Spinal cord (tissue), 10 donors: ENCODE data around the gene FXYD3. TPM values are rescaled to one million over a fixed set of nuclear protein-coding genes. Genes with fewer than 3 reads are reported as not detected.
A peak's percentile ranks its signal among the peaks of the same experiment; 100 is the strongest.

Experiments
- DNase-seq, 6 donors: peaks; one replicate each; pipeline versions ENCODE4 v3.0.0 to v3.0.0-alpha.2; 2013 to 2015; ENCODE audit warnings: low spot score in 6 of 6, low read depth in 4 of 6
- H3K27ac ChIP-seq: one replicate; pipeline ENCODE4 v1.5.1; 2013; ENCODE audit warnings: low read depth, low read length, control low read depth
- H3K27me3 ChIP-seq: one replicate; pipeline ENCODE4 v1.6.1; 2013; ENCODE audit warnings: low read length; ENCODE audit not compliant: control insufficient read depth, insufficient read depth
- H3K36me3 ChIP-seq: one replicate; pipeline ENCODE4 v1.6.1; 2013; ENCODE audit warnings: low read length; ENCODE audit not compliant: control insufficient read depth, insufficient read depth
- H3K4me1 ChIP-seq: one replicate; pipeline ENCODE4 v1.6.1; 2013; ENCODE audit warnings: low read length; ENCODE audit not compliant: control insufficient read depth, insufficient read depth
- H3K4me3 ChIP-seq: one replicate; pipeline ENCODE4 v1.5.1; 2013; ENCODE audit warnings: low read depth, low read length, control low read depth
- H3K9me3 ChIP-seq: one replicate; pipeline ENCODE4 v1.6.1; 2013; ENCODE audit warnings: low read length; ENCODE audit not compliant: control insufficient read depth, insufficient read depth
- WGBS: methylation state at CpG from one replicate; pipeline ENCODE4 v1.1.5; 2013; ENCODE audit warnings: missing lambda C conversion rate; ENCODE audit not compliant: insufficient coverage; 5-methylcytosine and 5-hydroxymethylcytosine counted together
- polyA plus RNA-seq, 2 donors: library from polyadenylated mRNA; unstranded; fragments of 120-200 nt; gene quantifications; one replicate each; pipeline ENCODE4 v1.2.1, GENCODE V29; 2013; ENCODE audit not compliant: insufficient read length in 2 of 2
- total RNA-seq, 2 donors: library from RNA; depleted of rRNA in 1 of 2; stranded (reverse); fragments of 120-200 nt in 1 of 2; fragments of >200 nt in 1 of 2; gene quantifications; one replicate each; pipeline versions ENCODE4 v1.2.3 to v1.2.4, GENCODE V29; 2013 to 2014
- donor health status: healthy.

Gene FXYD3
- total and polyA plus RNA-seq, 4 donors, result 0.40 to 2.6 (median 1.1) TPM

DNA sequence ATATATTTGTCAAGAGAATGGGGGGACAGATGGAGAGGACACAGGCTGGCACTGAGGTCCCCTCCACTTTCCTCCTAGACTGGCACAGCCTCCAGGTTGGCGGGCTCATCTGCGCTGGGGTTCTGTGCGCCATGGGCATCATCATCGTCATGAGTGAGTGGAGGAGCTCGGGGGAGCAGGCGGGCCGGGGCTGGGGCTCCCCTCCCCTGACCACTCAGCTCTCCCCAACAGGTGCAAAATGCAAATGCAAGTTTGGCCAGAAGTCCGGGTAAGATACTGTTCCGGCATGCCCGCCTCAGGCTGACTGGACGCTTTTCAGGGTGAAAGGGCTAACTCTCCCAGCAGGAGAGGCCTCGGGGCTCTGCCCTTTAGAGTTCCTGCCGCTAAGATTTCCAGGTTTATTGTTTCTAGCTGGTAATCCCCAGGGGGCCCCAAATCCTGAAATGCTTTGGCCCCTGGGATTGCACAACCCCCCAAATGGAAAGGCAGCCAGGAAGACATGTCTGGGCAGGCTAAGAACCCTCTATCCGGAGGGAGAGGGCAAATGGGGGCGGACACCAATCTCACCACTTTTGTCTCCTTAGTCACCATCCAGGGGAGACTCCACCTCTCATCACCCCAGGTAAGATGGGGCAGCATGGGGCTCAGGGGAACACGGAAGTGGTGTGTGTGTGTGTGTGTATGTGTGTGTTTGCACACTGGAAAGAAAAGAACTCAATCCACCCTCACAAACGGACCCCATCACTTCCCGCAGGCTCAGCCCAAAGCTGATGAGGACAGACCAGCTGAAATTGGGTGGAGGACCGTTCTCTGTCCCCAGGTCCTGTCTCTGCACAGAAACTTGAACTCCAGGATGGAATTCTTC lies 7.3 kb downstream of the FXYD3 start:
- Histone ChIP-seq H3K4me3 (no peak overlapping the region), H3K27me3 (no peaks in the 10 kb centered on the region), H3K36me3 (peaks cover 10% of the 10 kb centered on the region), H3K27ac (peak overlapping the region; percentile 69), H3K4me1 (peaks cover 55% of the 10 kb centered on the region), H3K9me3 (no peaks in the 10 kb centered on the region)
- WGBS, result 73% methylated on average over 14 of the region's 19 CpGs
- no peak for DNase-seq

GRCh38 chr19:35123573-35123972 lies 8.0 kb downstream of the FXYD3 start:
- Histone ChIP-seq H3K9me3 (no peaks in the 10 kb centered on the region), H3K4me1 (peaks cover 56% of the 10 kb centered on the region), H3K27me3 (no peaks in the 10 kb centered on the region), H3K36me3 (peaks cover 10% of the 10 kb centered on the region), H3K4me3 (no peak overlapping the region), H3K27ac (peak overlapping the region; percentile 69)
- WGBS, result 86% methylated on average over 4 of the region's 5 CpGs
- DNase-seq, result no peak

- peak in 5 of 6 donors; percentile 84 to 98 (median 90) for DNase-seq
- 7% methylated on average over 42 of the region's 42 CpGs for WGBS
- H3K4me3 ChIP-seq, result peak overlapping the region; percentile 70
- H3K27ac ChIP-seq, result peak overlapping the region; percentile 82
- H3K9me3 ChIP-seq, result no peaks in the 10 kb centered on the region
- H3K4me1 ChIP-seq, result peaks cover 52% of the 10 kb centered on the region
- H3K36me3 ChIP-seq, result peaks cover 10% of the 10 kb centered on the region
- no peaks in the 10 kb centered on the region for H3K27me3 ChIP-seq
These were observed 8.8 kb downstream of the FXYD3 start for GRCh38 chr19:35124098-35125060.

DNA sequence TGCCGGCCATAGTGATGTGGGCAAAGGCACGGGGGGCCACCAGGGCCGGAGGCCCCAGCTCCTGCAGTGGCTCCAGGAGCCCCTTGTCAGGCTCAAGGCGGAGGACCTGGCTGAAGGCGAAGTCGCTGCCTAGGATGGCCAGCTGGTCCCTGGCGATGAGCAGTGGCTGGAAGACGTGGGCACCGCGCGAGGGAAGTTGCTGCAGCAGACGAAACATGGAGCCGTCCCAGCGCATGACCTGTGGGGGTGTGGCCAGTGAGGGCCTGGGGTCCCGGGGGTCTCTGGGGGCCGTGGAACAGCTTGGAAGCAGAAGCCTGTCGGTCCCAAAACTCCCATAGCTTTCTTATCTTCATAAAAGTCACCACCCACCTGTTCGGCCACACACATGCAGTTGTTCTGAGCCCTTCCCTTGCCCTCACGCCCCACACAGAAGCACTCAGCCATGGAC lies 9.7 kb downstream of the FXYD3 start:
- H3K36me3 ChIP-seq, result peaks cover 10% of the 10 kb centered on the region
- WGBS, result 96% methylated on average over 18 of the region's 19 CpGs
- peak overlapping the region; percentile 82 for H3K27ac ChIP-seq
- no peak overlapping the region for H3K4me3 ChIP-seq
- no peak for DNase-seq
- peaks cover 52% of the 10 kb centered on the region for H3K4me1 ChIP-seq
- no peaks in the 10 kb centered on the region for H3K27me3 ChIP-seq
- H3K9me3 ChIP-seq, result no peaks in the 10 kb centered on the region

DNA sequence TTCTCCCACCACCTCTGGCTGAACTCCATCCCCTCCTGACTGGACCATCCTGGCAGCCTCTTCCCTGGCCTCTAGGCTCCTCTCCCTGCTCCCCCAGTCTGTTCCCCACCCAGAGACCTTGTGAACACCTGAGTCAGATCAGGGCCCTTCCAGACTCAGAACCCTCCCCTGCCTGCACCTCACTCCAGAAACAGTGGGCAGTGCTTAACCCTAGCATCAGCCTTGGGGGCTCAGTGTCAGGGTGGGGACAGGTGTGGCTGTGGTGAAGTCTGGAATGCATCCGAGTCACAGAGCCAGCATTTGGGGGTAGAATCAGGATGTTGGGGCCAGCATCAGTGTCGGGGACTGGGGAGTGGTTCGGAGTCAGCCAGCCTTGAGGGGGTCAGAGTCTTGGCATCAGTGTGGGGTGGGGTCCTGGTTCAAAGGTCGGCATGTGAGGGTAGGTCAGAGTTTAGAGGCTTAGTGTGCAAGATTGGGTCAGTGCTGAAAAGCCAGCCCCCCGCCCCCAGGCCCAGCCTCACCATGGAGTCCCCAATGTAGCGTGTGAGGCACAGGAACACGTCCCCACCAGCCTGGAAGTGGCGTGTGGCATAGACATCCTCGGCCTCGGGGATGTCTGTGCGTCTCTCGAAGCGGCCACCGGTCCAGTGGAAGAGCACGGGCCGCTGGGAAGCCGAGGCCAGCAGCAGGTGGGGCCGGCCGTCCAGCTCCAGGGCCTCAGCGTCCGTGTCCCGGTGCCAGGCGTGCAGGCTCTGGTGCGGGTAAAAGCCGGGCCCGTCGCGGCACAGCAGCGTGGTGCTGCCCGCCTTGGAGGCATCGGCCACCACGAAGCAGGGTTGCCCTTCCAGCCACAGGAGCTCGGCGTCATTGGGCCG lies 10.4 kb downstream of the FXYD3 start:
- 93% methylated on average over 35 of the region's 35 CpGs for WGBS
- DNase-seq, result no peak
- no peak overlapping the region for H3K27ac ChIP-seq
- H3K4me1 ChIP-seq, result peaks cover 52% of the 10 kb centered on the region
- no peaks in the 10 kb centered on the region for H3K9me3 ChIP-seq
- H3K36me3 ChIP-seq, result peaks cover 14% of the 10 kb centered on the region
- no peaks in the 10 kb centered on the region for H3K27me3 ChIP-seq
- H3K4me3 ChIP-seq, result no peak overlapping the region

DNA sequence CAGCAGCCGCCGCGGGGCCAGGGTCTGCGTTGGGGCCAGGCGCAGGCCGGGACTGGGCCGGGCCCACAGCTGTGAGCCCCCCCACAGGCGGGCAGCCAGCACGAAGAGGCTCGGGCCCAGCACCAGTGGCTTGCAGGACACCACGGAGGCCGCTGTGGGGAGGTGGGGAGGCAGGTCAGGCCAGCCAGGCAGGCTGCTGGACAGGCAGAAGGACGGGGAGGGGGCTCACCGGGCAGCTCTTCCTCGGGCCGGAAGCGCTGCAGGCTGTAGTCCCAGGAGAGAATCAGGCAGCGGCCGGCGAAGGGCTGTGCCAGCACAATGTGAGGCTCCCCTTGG lies 11.0 kb downstream of the FXYD3 start:
- WGBS, result 44% methylated on average over 19 of the region's 20 CpGs
- H3K27ac ChIP-seq, result no peak overlapping the region
- no peaks in the 10 kb centered on the region for H3K9me3 ChIP-seq
- H3K4me1 ChIP-seq, result peaks cover 52% of the 10 kb centered on the region
- H3K36me3 ChIP-seq, result peaks cover 20% of the 10 kb centered on the region
- no peak overlapping the region for H3K4me3 ChIP-seq
- no peaks in the 10 kb centered on the region for H3K27me3 ChIP-seq
- no peak for DNase-seq

DNA sequence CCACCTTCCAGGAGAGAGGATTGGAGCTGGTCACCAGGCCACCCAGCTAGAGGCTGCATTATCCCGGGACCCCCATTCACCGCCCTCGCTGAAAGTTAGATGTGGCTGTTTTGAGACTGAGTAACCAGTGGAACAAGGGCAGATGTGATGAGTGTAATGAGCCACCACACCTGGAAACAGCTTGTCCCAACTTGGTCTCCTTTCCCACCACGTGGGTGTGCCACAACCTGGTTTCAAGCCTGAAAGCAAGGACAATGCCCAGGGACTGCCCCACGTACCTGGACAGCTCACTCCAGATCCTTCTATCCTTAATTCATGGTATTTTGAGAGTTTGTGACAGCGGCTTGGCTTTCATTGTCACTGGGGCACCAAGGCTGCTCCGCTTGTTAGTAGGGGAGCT lies 12.2 kb downstream of the FXYD3 start:
- 60% methylated on average over 1 of the region's 7 CpGs for WGBS
- Histone ChIP-seq H3K9me3 (no peaks in the 10 kb centered on the region), H3K4me1 (peaks cover 49% of the 10 kb centered on the region), H3K27ac (no peak overlapping the region), H3K4me3 (no peak overlapping the region), H3K27me3 (no peaks in the 10 kb centered on the region), H3K36me3 (peaks cover 24% of the 10 kb centered on the region)
- DNase-seq, result no peak

- Histone ChIP-seq H3K27ac (no peak overlapping the region), H3K9me3 (no peaks in the 10 kb centered on the region), H3K27me3 (no peaks in the 10 kb centered on the region), H3K36me3 (peaks cover 24% of the 10 kb centered on the region), H3K4me3 (no peak overlapping the region), H3K4me1 (peaks cover 42% of the 10 kb centered on the region)
- 95% methylated on average over 8 of the region's 9 CpGs for WGBS
- no peak for DNase-seq
These were observed 12.9 kb downstream of the FXYD3 start for GRCh38 chr19:35128398-35129057.
